Muscle of leg (tissue), 11 donors: ENCODE measurements around the gene JPT2. TPM values are rescaled to one million over a fixed set of nuclear protein-coding genes. Genes with fewer than 3 reads are reported as not detected.
A peak's percentile ranks its signal among the peaks of the same experiment; 100 is the strongest.
"Not testable (repeated sequence)": the region's sequence is repeated elsewhere in the genome, so short reads cannot be mapped to it uniquely, and the experiment has no call there.

Experiments
- DNase-seq: peaks from one replicate; pipeline ENCODE4 v3.0.0; 2013
- H3K27ac ChIP-seq: one replicate; pipeline ENCODE4 v1.5.1; 2013; ENCODE audit warnings: mild to moderate bottlenecking, low read length, control low read depth
- H3K27me3 ChIP-seq: one replicate; pipeline ENCODE4 v1.6.1; 2013; ENCODE audit warnings: low read length; ENCODE audit not compliant: control insufficient read depth, insufficient read depth
- H3K36me3 ChIP-seq: one replicate; pipeline ENCODE4 v1.6.1; 2013; ENCODE audit warnings: low read length; ENCODE audit not compliant: control insufficient read depth, insufficient read depth
- H3K4me1 ChIP-seq: one replicate; pipeline ENCODE4 v1.6.1; 2013; ENCODE audit warnings: low read length; ENCODE audit not compliant: control insufficient read depth, insufficient read depth
- H3K4me3 ChIP-seq: one replicate; pipeline ENCODE4 v1.5.1; 2013; ENCODE audit warnings: low read length, control low read depth
- H3K9me3 ChIP-seq: replicated peaks from 2 replicates; pipeline ENCODE4 v1.6.1; 2013; ENCODE audit warnings: low read depth, low read length; ENCODE audit not compliant: control insufficient read depth
- WGBS: methylation state at CpG from one replicate; pipeline ENCODE4 v1.1.5; 2013; ENCODE audit warnings: missing lambda C conversion rate; ENCODE audit not compliant: insufficient coverage; 5-methylcytosine and 5-hydroxymethylcytosine counted together
- polyA plus RNA-seq, 8 donors: library from polyadenylated mRNA; unstranded; fragments of 120-200 nt; gene quantifications; one replicate each; pipeline versions ENCODE4 v1.2.1 to v1.2.3, GENCODE V29; 2013; ENCODE audit warnings: inconsistent platforms in 1 of 8, low replicate concordance in 1 of 8; ENCODE audit not compliant: insufficient read length in 8 of 8, insufficient read depth in 1 of 8
- total RNA-seq: library from RNA; stranded (reverse); fragments of 120-200 nt; gene quantifications from one replicate; pipeline ENCODE4 v1.2.4, GENCODE V29; 2013

Gene JPT2
- total and polyA plus RNA-seq, 9 donors = 28.2 to 52.6 (median 38.6) TPM

DNA sequence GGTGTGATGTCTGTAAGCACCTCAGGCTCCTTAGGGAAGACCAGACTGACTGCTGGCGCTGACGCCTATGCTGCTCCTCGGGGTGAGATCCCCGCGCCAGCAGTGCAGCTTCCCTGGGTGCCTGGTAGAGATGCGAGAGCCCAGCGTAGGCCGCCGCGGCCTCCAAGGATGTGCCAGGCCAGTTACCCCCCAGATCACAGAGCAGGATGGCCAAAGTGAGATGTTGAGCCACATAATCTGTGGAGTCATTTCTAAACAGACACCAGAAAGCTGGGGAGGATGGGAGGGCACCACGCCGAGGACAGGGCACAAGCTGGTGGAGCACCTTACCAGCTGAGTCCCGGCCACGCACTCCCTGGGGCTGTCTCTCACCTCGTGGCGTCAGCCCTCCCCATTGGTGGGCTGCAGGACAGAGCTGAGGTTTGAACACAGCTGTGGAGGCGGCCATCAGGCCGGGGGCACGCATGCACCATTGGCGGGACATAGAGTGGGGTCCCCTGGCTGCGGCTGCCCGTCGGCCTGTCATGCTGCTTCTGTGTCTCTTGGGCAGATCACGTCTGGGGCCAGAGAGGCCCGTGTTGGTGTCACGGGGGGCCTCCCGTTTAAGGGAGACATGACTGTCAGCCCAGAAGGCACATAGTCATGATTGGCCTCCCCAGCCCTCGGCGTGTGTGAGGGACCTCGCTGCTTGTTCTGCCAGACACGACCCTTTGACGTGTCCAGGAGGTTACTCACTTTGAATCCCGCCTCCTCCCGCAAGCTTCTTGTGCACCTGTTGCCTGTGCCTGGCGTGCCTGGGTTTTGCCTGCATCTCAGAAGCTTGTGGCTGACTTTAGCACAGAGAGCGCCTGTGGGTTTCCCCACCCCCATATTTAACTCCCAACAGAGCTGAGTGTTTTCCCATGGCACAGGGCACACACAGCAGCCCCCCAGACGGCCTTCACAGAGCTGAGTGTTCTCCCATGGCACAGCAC, 49.9 kb downstream of the JPT2 start:
- 86% methylated on average over 31 of the region's 37 CpGs for WGBS
- Histone ChIP-seq H3K9me3 (no peaks in the 10 kb centered on the region), H3K27me3 (no peaks in the 10 kb centered on the region), H3K27ac (no peak overlapping the region), H3K36me3 (peaks cover 55% of the 10 kb centered on the region), H3K4me1 (no peaks in the 10 kb centered on the region), H3K4me3 (no peak overlapping the region)
- DNase-seq = no peak

DNA sequence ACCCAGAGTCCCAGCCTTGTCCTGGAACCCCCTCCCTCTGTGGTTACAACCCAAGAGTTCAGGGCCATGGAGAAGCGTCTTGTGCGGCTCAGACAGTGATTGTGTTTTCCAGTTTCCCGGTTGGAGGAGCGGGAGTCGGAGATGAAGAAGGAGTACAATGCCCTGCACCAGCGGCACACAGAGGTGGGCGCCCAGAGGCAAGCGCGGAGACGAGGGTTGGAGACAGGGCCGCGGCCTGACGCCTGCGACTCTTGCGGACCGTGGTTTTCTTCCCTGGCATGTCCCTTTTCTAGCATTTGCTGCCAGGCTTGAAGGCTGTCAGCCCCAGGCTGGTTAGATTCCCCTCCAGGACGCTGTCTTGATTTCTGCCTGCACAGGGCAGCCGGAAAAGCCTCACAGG, 50.9 kb downstream of the JPT2 start:
- H3K27ac ChIP-seq = no peak overlapping the region
- H3K4me1 ChIP-seq = no peaks in the 10 kb centered on the region
- 93% methylated on average over 18 of the region's 18 CpGs for WGBS
- H3K9me3 ChIP-seq = no peaks in the 10 kb centered on the region
- no peak for DNase-seq
- no peak overlapping the region for H3K4me3 ChIP-seq
- H3K36me3 ChIP-seq = peaks cover 66% of the 10 kb centered on the region
- no peaks in the 10 kb centered on the region for H3K27me3 ChIP-seq

DNA sequence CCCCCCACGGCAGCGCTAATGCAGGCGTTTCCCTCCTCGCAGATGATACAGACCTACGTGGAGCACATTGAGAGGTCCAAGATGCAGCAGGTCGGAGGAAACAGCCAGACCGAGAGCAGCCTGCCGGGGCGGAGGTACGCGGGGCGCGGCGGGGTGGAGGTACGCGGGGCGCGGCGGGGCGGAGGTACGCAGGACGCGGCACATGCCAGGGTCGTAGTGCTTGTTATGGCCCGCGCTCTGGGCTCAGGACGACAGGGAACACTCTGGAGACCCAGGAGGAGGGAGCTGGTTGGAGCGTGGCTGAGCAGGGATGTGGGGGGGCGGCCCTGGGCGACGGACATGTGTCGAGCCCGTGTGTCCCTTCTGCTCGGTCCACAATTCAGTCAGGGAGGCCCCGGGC, 51.4 kb downstream of the JPT2 start:
- Histone ChIP-seq H3K9me3 (no peaks in the 10 kb centered on the region), H3K27ac (no peak overlapping the region), H3K4me1 (no peaks in the 10 kb centered on the region), H3K27me3 (no peaks in the 10 kb centered on the region), H3K4me3 (no peak overlapping the region), H3K36me3 (peaks cover 66% of the 10 kb centered on the region)
- no peak for DNase-seq
- 93% methylated on average over 33 of the region's 35 CpGs for WGBS

GRCh38 chr16:1731073-1731472, 53.0 kb downstream of the JPT2 start:
- no peak for DNase-seq
- Histone ChIP-seq H3K36me3 (peaks cover 67% of the 10 kb centered on the region), H3K4me1 (no peaks in the 10 kb centered on the region), H3K9me3 (no peaks in the 10 kb centered on the region), H3K27ac (no peak overlapping the region), H3K27me3 (no peaks in the 10 kb centered on the region), H3K4me3 (no peak overlapping the region)
- WGBS = 89% methylated on average over 4 of the region's 7 CpGs

GRCh38 chr16:1731603-1732002, 53.5 kb downstream of the JPT2 start:
- Histone ChIP-seq H3K27ac (no peak overlapping the region), H3K27me3 (no peaks in the 10 kb centered on the region), H3K9me3 (no peaks in the 10 kb centered on the region), H3K4me1 (no peaks in the 10 kb centered on the region), H3K4me3 (no peak overlapping the region), H3K36me3 (peaks cover 62% of the 10 kb centered on the region)
- DNase-seq = peak; percentile 28
- WGBS = 52% methylated on average over 3 of the region's 7 CpGs

GRCh38 chr16:1732071-1732470, 54.0 kb downstream of the JPT2 start:
- H3K36me3 ChIP-seq = peaks cover 57% of the 10 kb centered on the region
- no peaks in the 10 kb centered on the region for H3K4me1 ChIP-seq
- H3K4me3 ChIP-seq = no peak overlapping the region
- H3K27ac ChIP-seq = no peak overlapping the region
- no peaks in the 10 kb centered on the region for H3K9me3 ChIP-seq
- 89% methylated on average over 10 of the region's 14 CpGs for WGBS
- no peaks in the 10 kb centered on the region for H3K27me3 ChIP-seq
- DNase-seq = no peak

DNA sequence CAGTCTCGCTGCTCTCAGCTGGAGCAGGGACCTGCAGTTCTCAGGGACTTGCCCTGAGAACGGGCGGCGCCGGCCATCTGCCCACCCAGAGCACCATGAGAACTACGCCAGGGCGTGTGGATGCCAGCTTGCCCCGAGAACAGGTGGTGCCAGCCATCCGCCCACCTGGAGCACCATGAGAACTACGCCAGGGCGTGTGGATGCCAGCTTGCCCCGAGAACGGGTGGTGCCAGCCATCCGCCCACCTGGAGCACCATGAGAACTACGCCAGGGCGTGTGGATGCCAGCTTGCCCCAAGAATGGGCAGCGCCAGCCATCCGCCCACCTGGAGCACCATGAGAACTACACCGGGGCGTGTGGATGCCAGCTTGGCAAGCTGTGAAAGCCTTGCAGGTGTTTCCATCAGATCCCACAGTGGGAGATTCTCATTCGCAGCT, 54.5 kb downstream of the JPT2 start:
- not testable (repeated sequence) for H3K9me3 ChIP-seq, DNase-seq, H3K27ac ChIP-seq, H3K4me3 ChIP-seq, H3K27me3 ChIP-seq, H3K4me1 ChIP-seq
- peaks cover 52% of the 10 kb centered on the region for H3K36me3 ChIP-seq
- WGBS = 87% methylated on average over 16 of the region's 21 CpGs

DNA sequence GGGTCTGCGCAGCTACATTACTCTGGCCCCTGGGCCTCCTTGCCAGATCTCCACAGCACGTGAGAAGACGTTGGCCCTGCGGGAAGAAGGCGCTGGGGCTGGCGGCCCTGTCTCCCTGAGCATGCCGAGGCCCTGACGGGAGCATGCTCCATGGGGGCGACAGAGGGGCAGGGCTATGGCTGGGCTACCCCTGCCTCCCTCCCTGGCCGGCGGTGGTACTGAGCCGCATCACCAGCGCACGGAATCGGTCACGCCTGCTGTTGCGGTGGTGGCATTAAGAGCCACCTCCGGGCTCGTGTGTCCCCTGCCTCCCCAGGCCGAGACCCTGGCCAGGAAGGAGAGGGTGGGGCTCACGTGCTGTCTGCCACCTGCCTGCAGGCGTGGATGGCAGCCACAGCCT, 56.0 kb downstream of the JPT2 start:
- no peak overlapping the region for H3K4me3 ChIP-seq
- H3K36me3 ChIP-seq = peaks cover 48% of the 10 kb centered on the region
- H3K27ac ChIP-seq = no peak overlapping the region
- DNase-seq = no peak
- no peaks in the 10 kb centered on the region for H3K9me3 ChIP-seq
- 93% methylated on average over 17 of the region's 22 CpGs for WGBS
- H3K27me3 ChIP-seq = no peaks in the 10 kb centered on the region
- no peaks in the 10 kb centered on the region for H3K4me1 ChIP-seq

DNA sequence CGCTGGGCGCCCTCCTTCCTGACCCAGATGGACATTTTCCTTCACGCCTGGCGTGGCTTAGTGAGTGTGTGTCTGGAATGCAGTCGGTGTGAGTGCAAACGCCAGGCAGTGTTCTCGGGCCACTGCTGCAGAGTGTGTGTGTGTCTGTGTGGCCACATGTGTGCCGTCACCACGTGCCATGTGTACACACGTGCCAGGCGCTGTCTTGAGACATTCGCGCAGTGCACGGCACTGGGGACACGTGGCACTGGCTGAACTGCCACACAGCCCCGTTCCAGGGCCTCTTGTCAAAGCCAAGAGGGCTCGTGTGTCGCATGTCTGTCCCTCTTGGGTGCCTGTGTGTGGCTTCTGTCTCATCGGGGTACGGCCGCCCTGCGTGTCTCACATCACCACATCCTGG, 56.7 kb downstream of the JPT2 start:
- Histone ChIP-seq H3K4me3 (no peak overlapping the region), H3K9me3 (no peaks in the 10 kb centered on the region), H3K27me3 (no peaks in the 10 kb centered on the region), H3K36me3 (peaks cover 43% of the 10 kb centered on the region), H3K27ac (no peak overlapping the region), H3K4me1 (no peaks in the 10 kb centered on the region)
- WGBS = 97% methylated on average over 21 of the region's 22 CpGs
- no peak for DNase-seq

DNA sequence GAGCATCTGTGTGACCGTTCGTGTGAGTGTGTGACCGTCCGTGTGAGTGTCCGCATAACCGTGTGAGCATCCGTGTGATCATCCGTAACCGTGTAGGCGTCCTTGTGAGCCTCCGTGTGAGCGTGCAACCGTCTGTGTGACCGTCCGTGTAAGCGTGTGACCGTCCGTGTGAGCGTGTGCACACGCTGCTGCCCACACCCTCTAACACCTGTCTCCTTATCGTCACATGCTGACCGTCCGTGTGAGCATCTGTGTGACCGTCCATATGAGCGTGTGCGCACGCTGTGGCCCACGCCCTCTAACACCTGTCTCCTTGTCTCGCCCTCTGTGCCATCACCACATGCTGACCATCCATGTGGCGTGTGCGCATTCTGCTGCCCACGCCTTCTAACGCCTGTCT, 62.2 kb downstream of the JPT2 start:
- DNase-seq = no peak
- WGBS = 97% methylated on average over 33 of the region's 33 CpGs
- Histone ChIP-seq H3K4me1 (no peaks in the 10 kb centered on the region), H3K27ac (no peak overlapping the region), H3K9me3 (no peaks in the 10 kb centered on the region), H3K4me3 (no peak overlapping the region), H3K36me3 (peaks cover 30% of the 10 kb centered on the region), H3K27me3 (no peaks in the 10 kb centered on the region)
